HG03135 (cell line): ENCODE results near the gene SV2C.
"Not testable (repeated sequence)": the region's sequence is repeated elsewhere in the genome, so short reads cannot be mapped to it uniquely, and the experiment has no call there.

Experiments used
- ATAC-seq: cut with Tn5 transposase; IDR thresholded peaks from one replicate; pipeline ENCODE4 v1.9.1; 2021; ENCODE audit warnings: mild to moderate bottlenecking, moderate library complexity; ENCODE audit not compliant: unreplicated experiment

The SV2C gene

GRCh38 chr5:76082772-76083554 lies at the start of gene SV2C:
TSS of gene SV2C (plus strand) at chr5:76083383. CDS start at chr5:76131751, 48,368 bp downstream.
- ATAC-seq, result no peak

DNA sequence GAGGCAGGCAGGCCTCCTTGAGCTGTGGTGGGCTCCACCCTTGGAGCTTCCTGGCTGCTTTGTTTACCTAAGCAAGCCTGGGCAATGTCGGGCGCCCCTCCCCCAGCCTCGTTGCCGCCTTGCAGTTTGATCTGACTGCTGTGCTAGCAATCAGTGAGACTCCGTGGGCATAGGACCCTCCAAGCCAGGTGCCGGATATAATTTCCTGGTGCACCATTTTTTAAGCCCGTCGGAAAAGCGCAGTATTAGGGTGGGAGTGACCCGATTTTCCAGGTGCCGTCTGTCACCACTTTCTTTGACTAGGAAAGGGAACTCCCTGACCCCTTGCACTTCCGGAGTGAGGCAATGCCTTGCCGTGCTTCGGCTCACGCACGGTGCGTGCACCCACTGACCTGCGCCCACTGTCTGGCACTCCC lies 45.4 kb upstream of the SV2C start:
- ATAC-seq, result not testable (repeated sequence)

GRCh38 chr5:76038212-76038611 lies 45.0 kb upstream of the SV2C start:
- ATAC-seq, result no peak

DNA sequence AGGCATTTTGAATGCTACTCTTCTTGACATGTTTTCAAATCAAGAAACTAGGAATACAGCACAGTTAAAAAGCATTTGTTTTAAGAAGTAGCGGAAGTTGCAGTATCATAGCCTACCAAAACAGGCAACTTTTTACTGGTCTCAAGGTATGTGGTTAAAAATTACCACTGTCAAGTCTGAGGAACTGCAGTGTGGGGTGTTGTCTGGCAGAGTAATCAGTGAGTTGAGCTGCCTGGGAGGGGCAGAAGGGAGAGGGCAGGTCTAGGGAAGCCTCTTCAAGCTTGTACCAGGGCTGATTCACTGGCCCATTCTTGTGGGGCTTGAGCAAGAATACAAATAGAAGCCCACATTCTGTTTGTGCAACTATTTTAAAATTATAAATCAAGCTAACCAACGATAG lies 42.4 kb upstream of the SV2C start:
- no peak for ATAC-seq

DNA sequence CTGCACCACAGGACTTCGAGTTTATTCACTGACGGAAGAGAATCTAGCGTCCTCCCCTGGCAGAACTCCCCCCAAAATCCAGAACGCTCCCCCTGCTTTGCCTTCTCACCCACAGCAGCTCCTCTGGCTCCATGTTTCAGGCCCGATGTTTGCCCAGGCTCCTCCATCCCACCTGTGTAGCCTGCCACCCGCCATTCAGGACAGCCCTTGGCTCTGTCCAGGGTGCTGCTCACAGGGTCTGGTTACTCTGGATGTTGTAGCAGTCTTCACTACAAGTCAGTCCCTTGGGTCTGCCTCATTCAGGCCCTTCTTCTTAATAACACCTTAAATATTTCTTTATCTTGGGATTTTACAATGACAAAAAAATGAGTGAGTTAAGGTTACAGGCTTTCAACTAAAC lies 41.3 kb upstream of the SV2C start:
- no peak for ATAC-seq

GRCh38 chr5:76046741-76047140 lies 36.4 kb upstream of the SV2C start:
- ATAC-seq, result no peak

- no peak for ATAC-seq
Measured at GRCh38 chr5:76050134-76050533, 33.0 kb upstream of the SV2C start.

DNA sequence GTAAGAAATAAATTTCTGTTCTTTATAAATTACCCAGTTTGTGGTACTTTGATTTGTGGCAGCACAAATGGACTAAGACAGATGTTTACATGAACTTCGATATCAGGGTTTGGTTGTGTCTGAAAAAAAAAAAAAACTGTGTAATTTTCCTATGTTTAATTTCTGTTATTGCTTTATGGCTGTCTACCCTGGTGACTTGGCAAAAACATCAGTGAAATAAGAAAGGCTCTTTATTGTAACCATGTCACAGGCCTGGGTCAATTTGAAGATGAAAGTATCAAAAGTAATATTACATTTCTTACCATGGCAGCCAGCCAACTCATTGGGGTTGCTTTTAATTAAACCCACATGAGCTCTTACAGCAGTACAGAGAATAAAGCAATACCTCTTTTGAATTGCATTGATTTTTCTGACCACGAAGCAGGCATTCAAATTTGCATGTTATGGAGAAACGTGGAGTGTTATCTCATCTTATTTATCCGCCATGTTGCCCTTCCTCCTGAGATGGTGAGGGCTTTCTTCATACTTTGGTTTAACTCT lies 20.6 kb upstream of the SV2C start:
- ATAC-seq, result no peak

DNA sequence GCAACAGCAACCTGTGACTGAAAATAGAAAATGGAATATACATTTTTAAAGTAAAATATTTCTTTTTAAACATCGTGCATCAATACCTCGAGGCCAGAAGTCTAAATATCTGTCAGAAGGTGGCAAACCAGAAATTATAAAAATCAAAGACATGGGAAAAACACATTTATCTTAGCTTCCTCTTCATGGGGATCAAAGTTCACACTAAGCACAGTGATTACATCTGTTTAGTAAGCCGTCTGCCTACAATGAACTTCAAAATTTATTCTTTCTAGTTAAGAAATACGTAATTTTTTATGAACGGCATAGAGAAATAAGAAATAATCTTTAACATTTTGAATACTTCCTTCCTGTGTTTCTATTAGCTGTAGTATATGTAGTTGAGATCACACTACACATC lies 17.9 kb upstream of the SV2C start:
- no peak for ATAC-seq

- ATAC-seq, result no peak
Measured at GRCh38 chr5:76069061-76069735, 14.0 kb upstream of the SV2C start.

DNA sequence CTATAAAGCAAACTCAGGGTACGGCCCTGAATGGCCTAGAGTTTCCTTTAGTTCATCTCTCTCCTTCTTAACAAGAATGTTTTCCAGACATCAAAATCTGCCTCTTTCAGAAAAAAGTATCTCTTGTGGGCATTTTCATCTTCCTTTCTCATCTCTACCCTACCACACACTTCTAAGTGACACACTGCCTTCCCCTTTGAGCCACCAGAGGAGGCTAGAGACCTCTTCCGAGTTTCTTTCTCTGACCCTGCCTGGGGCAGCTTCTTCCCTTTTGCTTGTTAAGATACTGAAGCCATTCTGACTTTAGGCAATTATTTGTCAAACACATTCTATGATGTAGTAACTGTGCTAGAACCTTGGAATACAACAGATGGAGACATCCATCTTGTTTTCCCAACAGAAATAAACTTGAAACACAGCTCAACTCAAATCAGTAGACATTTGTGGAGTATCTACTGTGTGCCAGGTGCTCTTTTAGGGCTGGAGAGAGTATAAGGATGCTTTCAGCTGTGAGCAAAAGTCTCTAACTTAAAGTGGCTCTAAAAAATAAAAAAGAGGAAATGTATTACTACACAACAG lies 8.6 kb upstream of the SV2C start:
- ATAC-seq, result no peak

- no peak for ATAC-seq
Measured at GRCh38 chr5:76081811-76082771, 1.1 kb upstream of the SV2C start.

DNA sequence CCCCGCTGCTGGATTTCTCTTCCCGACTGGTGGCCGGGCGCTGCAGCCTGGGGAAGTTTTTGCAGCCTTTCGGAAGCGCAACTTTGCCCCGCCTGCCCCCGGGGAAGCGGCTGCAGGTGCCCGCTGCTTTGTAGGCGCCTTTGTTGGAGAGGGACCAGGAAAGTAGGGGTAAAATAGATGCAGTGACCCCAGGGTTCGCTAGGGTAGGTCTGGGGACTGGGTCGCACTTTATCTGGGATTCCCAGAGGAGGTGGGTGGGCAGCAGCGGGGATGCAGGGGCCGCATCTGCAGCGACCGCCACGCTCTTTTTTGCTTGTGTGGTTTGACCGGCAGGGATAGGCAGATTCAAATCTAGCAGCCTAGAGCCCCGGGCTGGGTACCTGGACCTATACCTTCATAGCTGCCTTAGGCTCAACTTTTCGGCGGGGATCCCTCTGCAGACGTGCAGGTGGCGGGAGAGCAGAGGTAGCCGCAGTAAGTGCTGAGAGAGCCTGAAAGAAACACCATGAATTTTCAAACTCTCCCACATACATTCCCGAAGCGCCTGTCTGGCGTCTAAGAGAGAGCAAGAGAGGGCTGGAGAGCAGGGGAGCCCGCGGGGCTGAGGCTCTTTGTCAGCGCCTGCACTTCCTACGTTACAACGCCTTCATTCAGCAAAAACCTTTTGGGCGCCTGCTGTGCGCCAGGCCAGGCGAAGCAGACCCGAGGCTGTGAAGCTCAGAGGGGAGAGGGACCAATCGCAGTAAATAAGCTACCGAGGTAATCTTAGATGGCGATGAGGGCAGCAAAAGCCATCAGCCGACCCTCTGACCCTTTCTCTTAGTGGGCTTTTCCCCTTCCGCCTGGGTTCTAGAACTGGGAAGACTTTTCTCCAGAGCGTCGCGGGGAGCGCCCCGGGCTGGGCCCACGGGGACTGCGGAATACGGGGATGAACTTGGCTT lies 642 bp downstream of the SV2C start:
- ATAC-seq, result no peak

- no peak for ATAC-seq
Measured at GRCh38 chr5:76084496-76085242, 1.5 kb downstream of the SV2C start.

DNA sequence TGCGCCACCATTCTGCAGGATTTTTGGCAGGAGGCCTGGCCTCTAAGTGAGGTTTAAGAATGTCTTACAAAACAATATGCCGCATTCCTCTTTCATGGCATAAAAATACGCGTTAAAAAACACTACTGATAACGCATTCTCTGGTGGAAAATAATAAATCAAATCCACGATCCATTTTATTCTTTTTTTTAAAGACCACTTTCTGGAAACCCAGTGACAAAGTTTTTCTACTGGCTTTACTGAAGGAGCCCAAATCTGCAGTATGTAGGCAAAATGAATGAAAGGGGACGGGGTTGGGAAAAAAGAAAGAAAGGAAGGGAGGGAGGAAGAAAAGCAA lies 2.0 kb downstream of the SV2C start:
- ATAC-seq, result no peak

- no peak for ATAC-seq
Measured at GRCh38 chr5:76086095-76086494, 2.9 kb downstream of the SV2C start.

- not testable (repeated sequence) for ATAC-seq
Measured at GRCh38 chr5:76089156-76089555, 6.0 kb downstream of the SV2C start.

DNA sequence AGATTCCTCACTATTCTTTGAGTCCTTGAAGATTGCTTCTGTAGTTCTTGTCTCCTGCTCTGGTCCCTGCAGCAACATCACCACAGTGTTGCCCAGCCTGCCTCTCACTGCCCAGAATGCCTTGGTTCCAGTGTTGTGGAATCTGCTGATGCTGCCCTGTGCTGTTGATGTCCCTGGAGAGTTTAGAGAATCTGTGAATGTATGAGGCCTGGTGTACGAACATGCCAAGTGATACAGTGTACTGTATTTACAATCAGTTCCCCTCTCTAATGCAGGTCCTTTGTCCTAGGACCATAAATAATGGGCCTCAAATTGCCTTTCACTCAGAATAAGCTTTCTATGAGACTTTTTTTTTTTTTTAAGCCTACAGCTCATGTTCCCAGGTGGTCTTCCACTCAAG lies 8.2 kb downstream of the SV2C start:
- no peak for ATAC-seq

- no peak for ATAC-seq
Measured at GRCh38 chr5:76099286-76099702, 16.1 kb downstream of the SV2C start.
